WI38 (cell line): ENCODE data around the gene ZNF85.
"Not testable (repeated sequence)": the region's sequence is repeated elsewhere in the genome, so short reads cannot be mapped to it uniquely, and the experiment has no call there.

ENCODE experiments used
- H3K4me3 ChIP-seq: 2 replicates; pipeline ENCODE4 v1.5.1; 2011; ENCODE audit warnings: low read depth, mild to moderate bottlenecking, control low read depth, low read length
- TF ChIP-seq, protein P1 (sequence below): IDR thresholded peaks from 2 replicates; pipeline ENCODE4 v1.5.1; 2012; ENCODE audit warnings: low read depth, mild to moderate bottlenecking, control low read depth, low read length

The ZNF85 gene

DNA sequence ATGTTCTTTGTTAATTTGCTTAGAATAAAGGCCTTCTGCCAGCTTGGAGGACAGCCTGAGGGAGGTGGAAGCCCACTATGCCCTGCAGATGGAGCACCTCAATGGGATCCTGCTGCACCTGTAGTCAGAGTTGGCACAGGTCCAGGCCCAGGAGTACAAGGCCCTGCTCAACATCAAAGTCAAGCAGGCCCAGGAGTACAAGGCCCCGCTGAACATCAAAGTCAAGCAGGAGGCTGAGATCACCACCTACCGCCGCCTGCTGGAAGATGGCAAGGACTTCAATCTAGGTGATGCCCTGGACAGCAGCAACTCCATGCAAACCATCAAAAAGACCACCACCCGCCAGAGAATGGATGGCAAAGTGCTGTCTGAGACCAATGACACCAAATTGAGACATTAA, 41.7 kb downstream of the ZNF85 start:
- TF ChIP-seq, protein P1, sequence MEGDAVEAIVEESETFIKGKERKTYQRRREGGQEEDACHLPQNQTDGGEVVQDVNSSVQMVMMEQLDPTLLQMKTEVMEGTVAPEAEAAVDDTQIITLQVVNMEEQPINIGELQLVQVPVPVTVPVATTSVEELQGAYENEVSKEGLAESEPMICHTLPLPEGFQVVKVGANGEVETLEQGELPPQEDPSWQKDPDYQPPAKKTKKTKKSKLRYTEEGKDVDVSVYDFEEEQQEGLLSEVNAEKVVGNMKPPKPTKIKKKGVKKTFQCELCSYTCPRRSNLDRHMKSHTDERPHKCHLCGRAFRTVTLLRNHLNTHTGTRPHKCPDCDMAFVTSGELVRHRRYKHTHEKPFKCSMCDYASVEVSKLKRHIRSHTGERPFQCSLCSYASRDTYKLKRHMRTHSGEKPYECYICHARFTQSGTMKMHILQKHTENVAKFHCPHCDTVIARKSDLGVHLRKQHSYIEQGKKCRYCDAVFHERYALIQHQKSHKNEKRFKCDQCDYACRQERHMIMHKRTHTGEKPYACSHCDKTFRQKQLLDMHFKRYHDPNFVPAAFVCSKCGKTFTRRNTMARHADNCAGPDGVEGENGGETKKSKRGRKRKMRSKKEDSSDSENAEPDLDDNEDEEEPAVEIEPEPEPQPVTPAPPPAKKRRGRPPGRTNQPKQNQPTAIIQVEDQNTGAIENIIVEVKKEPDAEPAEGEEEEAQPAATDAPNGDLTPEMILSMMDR = no peak
- H3K4me3 ChIP-seq = no peak overlapping the region

DNA sequence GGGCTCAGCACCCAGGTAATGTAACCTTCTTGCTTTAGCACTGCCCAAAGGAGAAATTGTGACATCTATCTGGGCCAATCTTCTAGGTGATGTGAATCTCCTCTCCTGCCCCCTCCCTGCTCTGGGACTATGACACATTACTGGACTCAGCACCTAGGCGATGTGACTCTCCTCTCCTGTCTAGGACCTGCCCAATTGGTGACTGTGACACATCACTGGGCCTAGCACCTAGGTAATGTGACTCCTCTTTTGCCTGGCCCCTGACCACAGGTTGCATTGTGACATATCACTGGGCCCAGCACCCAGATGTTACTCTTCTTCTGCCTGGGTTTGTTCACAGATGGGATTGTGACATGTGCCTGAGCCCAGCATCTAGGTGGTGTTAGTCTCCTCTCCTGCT, 45.0 kb downstream of the ZNF85 start:
- TF ChIP-seq, protein P1 = no peak
- H3K4me3 ChIP-seq = no peak overlapping the region

DNA sequence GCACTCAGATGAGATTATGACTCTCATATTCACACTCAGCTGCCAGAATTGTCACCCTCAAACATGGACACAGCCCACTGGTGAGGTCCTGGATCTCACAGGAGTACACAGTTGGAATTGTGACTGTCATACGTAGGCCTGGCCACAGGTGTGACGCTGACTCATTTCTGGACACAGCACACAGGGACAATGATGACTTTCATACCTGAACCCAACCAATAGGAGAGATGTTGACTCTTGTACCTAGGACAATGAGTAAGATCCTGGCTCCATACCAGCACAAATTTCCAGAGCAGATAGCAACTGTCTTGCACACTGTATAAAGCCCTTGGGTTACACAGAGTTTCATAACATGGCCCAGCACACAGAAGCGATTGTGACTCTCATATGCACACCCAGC, 46.4 kb downstream of the ZNF85 start:
- no peak overlapping the region for H3K4me3 ChIP-seq
- TF ChIP-seq, protein P1 = no peak

DNA sequence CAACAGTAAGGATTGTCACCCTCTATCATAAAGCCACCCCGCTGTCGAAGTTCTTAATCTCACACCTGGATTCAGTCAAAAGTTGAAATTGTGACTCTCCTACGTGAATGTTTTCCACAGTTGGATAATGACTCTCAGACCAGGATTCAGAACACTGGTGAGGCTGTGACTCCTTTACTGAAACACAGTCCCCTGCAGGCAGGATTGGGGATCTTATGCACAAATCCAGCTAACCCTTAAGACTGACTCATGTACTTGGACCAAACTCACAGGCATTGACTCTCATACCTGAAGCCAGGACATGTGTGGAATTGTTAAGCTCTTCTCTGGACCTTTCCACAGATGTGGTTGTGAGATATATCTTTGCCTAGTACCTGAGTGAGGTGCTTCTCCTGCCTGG, 46.8 kb downstream of the ZNF85 start:
- no peak overlapping the region for H3K4me3 ChIP-seq
- TF ChIP-seq, protein P1 = no peak

DNA sequence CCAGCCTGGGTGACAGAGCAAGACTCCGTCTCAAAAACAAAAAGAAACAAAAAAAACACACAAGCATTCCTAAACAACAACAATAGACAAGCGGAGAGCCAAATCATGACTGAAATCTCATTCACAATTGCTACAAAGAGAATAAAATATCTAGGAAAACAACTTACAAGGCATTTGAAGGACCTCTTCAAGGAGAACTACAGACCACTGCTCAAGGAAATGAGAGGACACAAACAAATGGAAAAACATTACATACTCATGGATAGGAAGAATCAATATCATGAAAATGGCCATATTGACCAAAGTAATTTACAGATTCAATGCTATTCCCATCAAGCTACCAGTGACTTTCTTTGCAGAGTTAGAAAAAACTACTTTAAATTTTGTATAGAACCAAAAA, 69.7 kb downstream of the ZNF85 start:
- not testable (repeated sequence) for H3K4me3 ChIP-seq

DNA sequence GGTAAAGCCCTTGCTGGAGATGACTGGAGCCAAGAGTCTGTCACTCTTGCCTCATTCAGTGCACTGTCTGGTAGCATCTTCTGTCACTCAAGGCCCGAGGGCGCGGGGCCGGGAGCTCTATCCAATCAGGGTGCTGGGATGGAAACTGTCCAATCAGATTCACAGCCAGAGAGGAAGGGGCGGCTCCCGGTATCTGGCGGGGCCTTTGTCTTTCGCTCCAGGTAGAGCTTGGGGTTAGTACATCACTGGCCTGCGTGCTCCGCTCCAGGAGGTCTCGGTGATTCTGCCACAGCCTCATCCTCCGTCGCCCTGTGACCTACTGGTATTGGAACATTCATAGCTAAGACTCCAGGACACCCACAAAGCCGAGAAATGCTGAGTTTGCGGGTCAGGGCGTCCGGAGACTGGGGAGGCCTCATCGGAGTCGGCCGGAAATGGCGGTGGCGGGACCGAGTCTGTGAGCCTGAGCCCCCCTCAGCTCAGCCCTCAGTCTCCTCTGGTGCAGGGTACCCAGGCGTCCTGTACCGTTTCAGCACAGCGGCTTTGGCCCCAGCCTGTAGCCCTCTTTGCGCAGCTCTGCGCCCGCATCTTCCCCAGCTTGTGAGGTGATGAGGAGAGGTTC, 76.8 kb downstream of the ZNF85 start:
- TF ChIP-seq, protein P1 = no peak
- H3K4me3 ChIP-seq = peak overlapping the region; percentile 49
